Bronchial epithelial cell (primary cell): Measurements from ENCODE around the gene PIP5KL1. TPM values are rescaled to one million over a fixed set of nuclear protein-coding genes. Genes with fewer than 3 reads are reported as not detected.

Source experiments
- DNase-seq: peaks from one replicate; pipeline ENCODE4 v3.0.0-alpha.2; 2010; ENCODE audit warnings: low read depth
- FAIRE-seq: peaks from 2 replicates; lab custom pipeline; 2011; peaks lifted over from hg19 to GRCh38; lab: Jason Lieb, UNC
- H3K27me3 ChIP-seq: 2 replicates; pipeline ENCODE4 v1.5.1; 2011; ENCODE audit warnings: low read length; ENCODE audit not compliant: control insufficient read depth, insufficient read depth
- H3K36me3 ChIP-seq: 2 replicates; pipeline ENCODE4 v1.5.1; 2011; ENCODE audit warnings: low read length; ENCODE audit not compliant: control insufficient read depth, insufficient read depth
- H3K4me3 ChIP-seq: 2 replicates; pipeline ENCODE4 v1.5.1; 2011; ENCODE audit warnings: mild to moderate bottlenecking, low read depth, low read length, control low read depth
- total RNA-seq: library from RNA; depleted of rRNA; stranded (reverse); fragments of >200 nt; gene quantifications from 2 replicates; pipeline ENCODE4 v1.2.1, GENCODE V29; 2014
- TF ChIP-seq, protein P1 (sequence below): IDR thresholded peaks from 2 replicates; pipeline ENCODE4 v1.5.1; 2011; ENCODE audit warnings: mild to moderate bottlenecking, moderate library complexity, low read length, control low read depth, inconsistent platforms; ENCODE audit not compliant: insufficient read depth, severe bottlenecking

The PIP5KL1 gene
- total RNA-seq, 1 donor from 2014 or later, result 2.1 TPM

DNA sequence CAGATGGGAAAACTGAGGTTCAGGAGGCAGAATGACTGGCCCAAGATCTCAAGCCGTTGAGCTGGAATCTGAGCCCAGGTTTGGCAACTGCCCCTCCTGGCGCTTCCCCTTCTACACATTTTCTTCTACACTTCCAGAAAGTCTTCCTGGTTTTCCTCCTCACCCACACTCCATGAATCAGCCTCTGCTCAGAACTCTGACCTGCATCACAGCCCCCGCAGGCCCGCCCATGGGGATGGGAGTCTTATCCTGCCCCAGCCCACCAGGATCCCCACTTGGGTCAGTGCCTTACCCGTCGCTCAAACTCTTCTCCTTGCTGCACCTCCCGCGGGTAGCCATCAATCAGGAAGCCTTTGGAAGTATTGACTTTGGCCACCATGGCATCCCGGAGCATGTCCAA is 59.0 kb downstream of the PIP5KL1 start:
- DNase-seq (no peak), FAIRE-seq (no peak)
- H3K36me3 ChIP-seq, result peaks cover 8% of the 10 kb centered on the region
- TF ChIP-seq, protein P1, sequence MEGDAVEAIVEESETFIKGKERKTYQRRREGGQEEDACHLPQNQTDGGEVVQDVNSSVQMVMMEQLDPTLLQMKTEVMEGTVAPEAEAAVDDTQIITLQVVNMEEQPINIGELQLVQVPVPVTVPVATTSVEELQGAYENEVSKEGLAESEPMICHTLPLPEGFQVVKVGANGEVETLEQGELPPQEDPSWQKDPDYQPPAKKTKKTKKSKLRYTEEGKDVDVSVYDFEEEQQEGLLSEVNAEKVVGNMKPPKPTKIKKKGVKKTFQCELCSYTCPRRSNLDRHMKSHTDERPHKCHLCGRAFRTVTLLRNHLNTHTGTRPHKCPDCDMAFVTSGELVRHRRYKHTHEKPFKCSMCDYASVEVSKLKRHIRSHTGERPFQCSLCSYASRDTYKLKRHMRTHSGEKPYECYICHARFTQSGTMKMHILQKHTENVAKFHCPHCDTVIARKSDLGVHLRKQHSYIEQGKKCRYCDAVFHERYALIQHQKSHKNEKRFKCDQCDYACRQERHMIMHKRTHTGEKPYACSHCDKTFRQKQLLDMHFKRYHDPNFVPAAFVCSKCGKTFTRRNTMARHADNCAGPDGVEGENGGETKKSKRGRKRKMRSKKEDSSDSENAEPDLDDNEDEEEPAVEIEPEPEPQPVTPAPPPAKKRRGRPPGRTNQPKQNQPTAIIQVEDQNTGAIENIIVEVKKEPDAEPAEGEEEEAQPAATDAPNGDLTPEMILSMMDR, result no peak
- no peak overlapping the region for H3K4me3 ChIP-seq
- H3K27me3 ChIP-seq, result no peaks in the 10 kb centered on the region

DNA sequence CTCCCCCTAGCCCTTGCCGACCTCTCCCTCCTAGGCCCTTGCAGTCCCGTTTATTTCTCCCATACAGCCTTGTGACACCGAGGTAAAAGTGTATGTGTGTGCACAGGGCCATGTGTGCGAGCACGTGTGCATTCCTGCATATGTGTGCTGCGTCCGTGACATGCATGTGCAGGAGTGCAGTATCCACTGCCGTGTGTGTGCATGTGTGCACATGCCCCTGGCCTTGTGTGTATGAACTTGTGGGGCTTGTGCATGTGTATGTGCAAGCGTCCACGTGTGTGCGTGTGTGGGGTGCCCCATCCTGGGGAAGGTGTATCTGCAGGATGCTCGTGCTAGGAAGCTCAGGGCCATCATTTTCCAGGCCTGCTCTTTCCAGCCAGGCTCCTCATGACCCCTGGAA is 59.7 kb downstream of the PIP5KL1 start:
- FAIRE-seq (no peak), DNase-seq (no peak)
- no peak overlapping the region for H3K4me3 ChIP-seq
- peaks cover 8% of the 10 kb centered on the region for H3K36me3 ChIP-seq
- no peaks in the 10 kb centered on the region for H3K27me3 ChIP-seq
- TF ChIP-seq, protein P1, result no peak

Other genes with a start within 250 kb of the PIP5KL1 start
- gene CFAP157, start 223.8 kb downstream of the PIP5KL1 start, total RNA-seq, result under 0.01 TPM in 1 of 2 replicates, not detected in the other
- 26.6 and 58.9 TPM in 2 replicates for gene PTRH1, start 215.1 kb downstream of the PIP5KL1 start, total RNA-seq
- gene TTC16, start 214.7 kb downstream of the PIP5KL1 start, total RNA-seq, result not detected in 2 replicates
- gene TOR2A, start 195.5 kb downstream of the PIP5KL1 start, total RNA-seq, result 1.8 and 4.6 TPM in 2 replicates
- gene SH2D3C, start 152.1 kb downstream of the PIP5KL1 start, total RNA-seq, result 0.26 TPM in 1 of 2 replicates, not detected in the other
- gene CDK9, start 144.7 kb downstream of the PIP5KL1 start, total RNA-seq, result 78.5 and 81.7 TPM in 2 replicates
- gene FPGS, start 127.9 kb downstream of the PIP5KL1 start, total RNA-seq, result 46.9 and 70.0 TPM in 2 replicates
- gene ENG, start 76.1 kb downstream of the PIP5KL1 start, total RNA-seq, result 0.13 and 2.4 TPM in 2 replicates
- gene AK1, start 53.1 kb downstream of the PIP5KL1 start, total RNA-seq, result 19.0 and 54.0 TPM in 2 replicates
- gene ST6GALNAC6, start 31.2 kb downstream of the PIP5KL1 start, total RNA-seq, result 18.2 and 18.4 TPM in 2 replicates
- 21.3 and 21.8 TPM in 2 replicates for gene ST6GALNAC4, start 13.7 kb downstream of the PIP5KL1 start, total RNA-seq
- 11.8 and 17.4 TPM in 2 replicates for gene DPM2, start 7.1 kb upstream of the PIP5KL1 start, total RNA-seq
- 7.4 and 41.3 TPM in 2 replicates for gene EEIG1, start 50.2 kb upstream of the PIP5KL1 start, total RNA-seq
- 10.3 and 12.4 TPM in 2 replicates for gene NAIF1, start 136.5 kb upstream of the PIP5KL1 start, total RNA-seq
- 12.6 and 17.2 TPM in 2 replicates for gene SLC25A25, start 137.5 kb upstream of the PIP5KL1 start, total RNA-seq
- 130 and 137 TPM in 2 replicates for gene PTGES2, start 197.0 kb upstream of the PIP5KL1 start, total RNA-seq
- gene LCN2, start 218.7 kb upstream of the PIP5KL1 start, total RNA-seq, result 48.4 and 110 TPM in 2 replicates
- gene BBLN, start 229.5 kb upstream of the PIP5KL1 start, total RNA-seq, result 28.2 and 29.4 TPM in 2 replicates